HepG2 (cell line): Measurements from ENCODE around the gene SSH3. TPM values are rescaled to one million over a fixed set of nuclear protein-coding genes. Genes with fewer than 3 reads are reported as not detected.

Experiments
- ATAC-seq: fragments of 200-7000 bp; cut with Tn5 transposase; 3 replicates; pipeline ENCODE4 v1.9.1; 2020; ENCODE audit warnings: mild to moderate bottlenecking, moderate library complexity
- BruUV-seq: library from RNA; stranded (reverse); fragments of 400-500 nt; replicated peaks from 2 replicates; lab custom pipeline; 2021; lab: Mats Ljungman, UMichigan
- CTCF ChIA-PET: fragments of 300-600 bp; formaldehyde crosslinking; extraction: SDS; loops from one replicate; lab custom pipeline; 2021; ENCODE audit warnings: low total read pairs, inconsistent platforms, low intra/inter-chr PET ratio; lab: Yijun Ruan, JAX
- POLR2A ChIA-PET: fragments of 350-600 bp; sonication (Branson Sonifier 250); formaldehyde crosslinking; loops from one replicate; lab custom pipeline; 2020; ENCODE audit warnings: antibody characterized with exemption, inconsistent platforms; lab: Yijun Ruan, JAX
- DNase-seq: peaks from one replicate; pipeline ENCODE4 v3.0.0-alpha.2; 2015; ENCODE audit warnings: low spot score
- FAIRE-seq: peaks from 3 replicates; lab custom pipeline; 2011; peaks lifted over from hg19 to GRCh38; lab: Jason Lieb, UNC
- H2AFZ ChIP-seq: one replicate; pipeline ENCODE4 v1.6.1; 2011; ENCODE audit warnings: low read length, inconsistent platforms
- H3K27ac ChIP-seq: fragments of 300-600 bp; 3 replicates; pipeline ENCODE4 v1.8.0; 2011; ENCODE audit warnings: mixed run types, mild to moderate bottlenecking, mixed read lengths, low read length, inconsistent platforms; ENCODE audit not compliant: insufficient read depth; ENCODE audit errors: extremely low read length
- H3K27me3 ChIP-seq, 2 experiments: fragments of 200-600 bp in 1 of 2; 2 replicates in 1 of 2; 3 replicates in 1 of 2; pipeline versions ENCODE4 v1.6.0 to v1.8.0; 2011; ENCODE audit warnings: low read length in 2 of 2, mild to moderate bottlenecking in 2 of 2, moderate library complexity in 2 of 2, inconsistent platforms in 1 of 2; ENCODE audit not compliant: insufficient read depth in 2 of 2, control insufficient read depth in 1 of 2
- H3K36me3 ChIP-seq, 2 experiments: fragments of 200-600 bp in 1 of 2; replicated peaks in 1 of 2; 2 replicates in 1 of 2; 3 replicates in 1 of 2; pipeline versions ENCODE4 v1.5.1 to v1.8.0; 2011; ENCODE audit warnings: low read length in 2 of 2, inconsistent platforms in 1 of 2; ENCODE audit not compliant: insufficient read depth in 2 of 2, control insufficient read depth in 1 of 2
- H3K4me1 ChIP-seq: 2 replicates; pipeline ENCODE4 v1.5.1; 2012; ENCODE audit warnings: low read length, inconsistent platforms; ENCODE audit not compliant: insufficient read depth
- H3K4me2 ChIP-seq: 2 replicates; pipeline ENCODE4 v1.6.0; 2011; ENCODE audit warnings: low read depth, low read length, inconsistent platforms
- H3K4me3 ChIP-seq, 3 experiments: fragments of 200-600 bp in 1 of 3; sonication (generic), shearing (Covaris generic) in 1 of 3; replicated peaks in 1 of 3; 2 replicates each; pipeline ENCODE4 v1.5.1; 2011 to 2016; ENCODE audit warnings: low read length in 3 of 3, inconsistent platforms in 2 of 3, low read depth in 2 of 3, mild to moderate bottlenecking in 2 of 3, control low read depth in 1 of 3, mixed read lengths in 1 of 3; ENCODE audit not compliant: insufficient read depth in 1 of 3
- H3K79me2 ChIP-seq: one replicate; pipeline ENCODE4 v1.6.1; 2011; ENCODE audit warnings: low read length, inconsistent platforms; ENCODE audit not compliant: insufficient read depth
- H3K9ac ChIP-seq: 2 replicates; pipeline ENCODE4 v1.6.0; 2011; ENCODE audit warnings: mild to moderate bottlenecking, low read depth, low read length, inconsistent platforms; ENCODE audit not compliant: insufficient read depth
- H3K9me3 ChIP-seq: 2 replicates; pipeline ENCODE4 v1.5.1; 2012; ENCODE audit warnings: mild to moderate bottlenecking, low read length
- H4K20me1 ChIP-seq: 2 replicates; pipeline ENCODE4 v1.6.0; 2011; ENCODE audit warnings: inconsistent platforms, mild to moderate bottlenecking, low read length, moderate library complexity; ENCODE audit not compliant: insufficient read depth
- MAZ ChIP-seq, 2 experiments: sonication (generic) in 1 of 2; formaldehyde crosslinking in 1 of 2; IDR thresholded peaks; 2 replicates each; pipeline versions ENCODE4 v1.5.0 to v1.6.1; 2012 to 2020; ENCODE audit warnings: low read depth in 2 of 2, mild to moderate bottlenecking in 2 of 2, borderline replicate concordance in 1 of 2, improper control_type of control experiment in 1 of 2, low read length in 1 of 2, missing genetic modification reagents in 1 of 2, moderate library complexity in 1 of 2
- RXRB ChIP-seq: IDR thresholded peaks from 2 replicates; pipeline ENCODE4 v1.6.1; 2016; ENCODE audit warnings: borderline replicate concordance, missing genetic modification reagents, missing compliant biosample characterization
- SRSF9 ChIP-seq: fragments of 200-400 bp; formaldehyde crosslinking; IDR thresholded peaks from 2 replicates; pipeline ENCODE4 v1.6.1; 2018; ENCODE audit warnings: borderline replicate concordance, mild to moderate bottlenecking, low read depth, low read length; ENCODE audit not compliant: insufficient read depth, poor library complexity, severe bottlenecking
- ZBED4 ChIP-seq: sonication (generic); formaldehyde crosslinking; IDR thresholded peaks from 2 replicates; pipeline ENCODE4 v1.4.0; 2020; ENCODE audit warnings: missing genetic modification reagents, borderline replicate concordance
- ZFP36 ChIP-seq: fragments of 150-350 bp; IDR thresholded peaks from 2 replicates; pipeline ENCODE4 v1.6.1; 2018; ENCODE audit warnings: borderline replicate concordance, low read length, low read depth; ENCODE audit not compliant: partially characterized antibody
- ZNF274 ChIP-seq: sonication (generic); formaldehyde crosslinking; IDR thresholded peaks from 2 replicates; pipeline ENCODE4 v1.5.1; 2020; ENCODE audit warnings: mild to moderate bottlenecking, missing genetic modification reagents
- WGBS: methylation state at CpG from one replicate; pipeline ENCODE4 v1.1.6; 2017; ENCODE audit warnings: low lambda C conversion rate; 5-methylcytosine and 5-hydroxymethylcytosine counted together
- in situ Hi-C: cut with HindIII; loops from 2 replicates; pipeline ENCODE4 v1.10.0; 2017; ENCODE audit warnings: low pct_unique_long_range_greater_than_20kb; ENCODE audit not compliant: extremely low pct_ligation_motif_present
- intact Hi-C: fragments of 100-400 bp; cut with micrococcal nuclease; formaldehyde crosslinking; loops from one replicate; pipeline ENCODE4 v1.10.0; 2022; ENCODE audit not compliant: unreplicated experiment
- polyA plus RNA-seq, 8 experiments: library from polyadenylated mRNA; depleted of rRNA in 3 of 8; stranded (reverse) in 7 of 8; unstranded in 1 of 8; fragments of >200 nt; fragmentation: Illumina TruSeq in 4 of 8; extraction: Trizol in 4 of 8; gene quantifications; 2 replicates each; pipeline versions ENCODE4 v1.2.1 to v1.2.3, GENCODE V29; 2011 to 2016; ENCODE audit warnings: low read depth in 4 of 8, missing spikeins in 1 of 8, mixed read lengths in 1 of 8; ENCODE audit not compliant: insufficient read depth in 1 of 8
- total RNA-seq, 5 experiments: library from RNA; depleted of rRNA; stranded (reverse); fragments of >200 nt; fragmentation: Illumina TruSeq; extraction: Trizol; gene quantifications; 2 replicates each; pipeline ENCODE4 v1.2.3, GENCODE V29; 2016; ENCODE audit warnings: low read depth in 1 of 5

SSH3 gene
- total and polyA plus RNA-seq, 2 of the 13 experiments (the other 11 are each of a cell fraction or from before 2014, with no cell fraction given), result 12.4 to 18.8 TPM

GRCh38 chr11:67271205-67271540 is 32.2 kb upstream of the SSH3 start:
- in situ Hi-C loops (no loop called here), intact Hi-C loops (no loop called here)
- ChIA-PET POLR2A (no interaction called here), CTCF (no interaction called here)
- Histone ChIP-seq H3K4me1 (peaks cover 41% of the 10 kb centered on the region), H3K9ac (no peak overlapping the region), H3K79me2 (peaks cover 75% of the 10 kb centered on the region), H2AFZ (no peak overlapping the region), H4K20me1 (peaks cover 40% of the 10 kb centered on the region), H3K27ac (no peak overlapping the region), H3K4me2 (no peak overlapping the region), H3K4me3 (no peak overlapping the region), H3K27me3 (no peaks in the 10 kb centered on the region), H3K36me3 (peaks cover 12 to 56% of the 10 kb centered on the region in 2 experiments), H3K9me3 (no peaks in the 10 kb centered on the region)
- no TSS peak for BruUV-seq
- FAIRE-seq, result no peak
- DNase-seq, result no peak
- ATAC-seq, result no peak
- 99% methylated on average over 5 of the region's 5 CpGs for WGBS
- TF ChIP-seq SRSF9 (no peak), ZBED4 (CRISPR knock-in tag) (no peak), MAZ (IDR thresholded peaks at IDR 0.05; ENCODE audit: borderline replicate concordance, low read depth, low read length) (no peak), MAZ (CRISPR knock-in tag; IDR thresholded peaks at IDR 0.05; ENCODE audit: low read depth) (no peak), RXRB (CRISPR knock-in tag) (no peak), ZFP36 (no peak), ZNF274 (no peak)
